Astrocyte (in vitro differentiated cells and primary cell): ENCODE data around the gene UVRAG. TPM values are rescaled to one million over a fixed set of nuclear protein-coding genes. Genes with fewer than 3 reads are reported as not detected.

Experiments used
- DNase-seq: peaks from one replicate; pipeline ENCODE4 v3.0.0-alpha.2; 2010; ENCODE audit warnings: low read depth
- FAIRE-seq: peaks from 2 replicates; lab custom pipeline; 2011; peaks lifted over from hg19 to GRCh38; lab: Jason Lieb, UNC
- H2AFZ ChIP-seq: 2 replicates; pipeline ENCODE4 v1.6.0; 2012; ENCODE audit warnings: low read depth, low read length, inconsistent platforms
- H3K27ac ChIP-seq: 2 replicates; pipeline ENCODE4 v1.5.1; 2011; ENCODE audit warnings: low read depth, low read length, inconsistent platforms
- H3K27me3 ChIP-seq: 2 replicates; pipeline ENCODE4 v1.6.0; 2011; ENCODE audit warnings: low read length, inconsistent platforms; ENCODE audit not compliant: insufficient read depth
- H3K36me3 ChIP-seq: 2 replicates; pipeline ENCODE4 v1.5.1; 2011; ENCODE audit warnings: low read length, inconsistent platforms; ENCODE audit not compliant: insufficient read depth
- H3K4me1 ChIP-seq: 2 replicates; pipeline ENCODE4 v1.5.1; 2011; ENCODE audit warnings: low read length, inconsistent platforms; ENCODE audit not compliant: insufficient read depth
- H3K4me2 ChIP-seq: 2 replicates; pipeline ENCODE4 v1.6.0; 2012; ENCODE audit warnings: low read length, inconsistent platforms
- H3K4me3 ChIP-seq: 2 replicates; pipeline ENCODE4 v1.5.1; 2011; ENCODE audit warnings: low read depth, mild to moderate bottlenecking, low read length, inconsistent platforms; ENCODE audit not compliant: insufficient read depth
- H3K79me2 ChIP-seq: 2 replicates; pipeline ENCODE4 v1.6.0; 2012; ENCODE audit warnings: mild to moderate bottlenecking, low read length, inconsistent platforms; ENCODE audit not compliant: insufficient read depth
- H3K9ac ChIP-seq: 2 replicates; pipeline ENCODE4 v1.6.0; 2012; ENCODE audit warnings: mild to moderate bottlenecking, low read length, inconsistent platforms
- H3K9me3 ChIP-seq: 2 replicates; pipeline ENCODE4 v1.5.1; 2012; ENCODE audit warnings: low read depth, mild to moderate bottlenecking, low read length, inconsistent platforms; ENCODE audit not compliant: insufficient read depth
- H4K20me1 ChIP-seq: 2 replicates; pipeline ENCODE4 v1.6.0; 2012; ENCODE audit warnings: low read length, inconsistent platforms; ENCODE audit not compliant: insufficient read depth
- H3K27ac Mint-ChIP-seq: one replicate; pipeline ENCODE4 v1.8.0; 2021; ENCODE audit warnings: mild to moderate bottlenecking, mixed read lengths; ENCODE audit not compliant: unreplicated experiment
- H3K27me3 Mint-ChIP-seq: one replicate; pipeline ENCODE4 v1.8.0; 2021; ENCODE audit warnings: low read depth, mixed read lengths; ENCODE audit not compliant: unreplicated experiment
- H3K36me3 Mint-ChIP-seq: one replicate; pipeline ENCODE4 v1.8.0; 2021; ENCODE audit warnings: low read depth, mixed read lengths; ENCODE audit not compliant: unreplicated experiment
- H3K4me1 Mint-ChIP-seq: one replicate; pipeline ENCODE4 v1.8.0; 2021; ENCODE audit warnings: low read depth, mixed read lengths; ENCODE audit not compliant: unreplicated experiment
- H3K4me3 Mint-ChIP-seq: one replicate; pipeline ENCODE4 v1.8.0; 2021; ENCODE audit warnings: mild to moderate bottlenecking, moderate library complexity, mixed read lengths; ENCODE audit not compliant: unreplicated experiment
- H3K9me3 Mint-ChIP-seq: one replicate; pipeline ENCODE4 v1.8.0; 2021; ENCODE audit warnings: mild to moderate bottlenecking, mixed read lengths; ENCODE audit not compliant: unreplicated experiment
- CTCF ChIP-seq: IDR thresholded peaks from 2 replicates; pipeline ENCODE4 v1.5.1; 2011; ENCODE audit warnings: low read depth, mild to moderate bottlenecking, inconsistent platforms, low read length, moderate library complexity; ENCODE audit not compliant: insufficient read depth
- EZH2 ChIP-seq: IDR thresholded peaks from 2 replicates; pipeline ENCODE4 v1.6.1; 2012; ENCODE audit warnings: mild to moderate bottlenecking, low read length, inconsistent platforms; ENCODE audit not compliant: insufficient read depth
- total RNA-seq: library from RNA; stranded (reverse); gene quantifications from 2 replicates; pipeline ENCODE4 v1.2.1, GENCODE V29; 2021

Gene UVRAG
- total RNA-seq, 1 donor from 2014 or later = 15.3 TPM

GRCh38 chr11:76105637-76106036 is 290.6 kb downstream of the UVRAG start:
- Histone ChIP-seq H3K27me3 (no peaks in the 10 kb centered on the region), H3K79me2 (no peaks in the 10 kb centered on the region), H2AFZ (no peak overlapping the region), H3K36me3 (no peaks in the 10 kb centered on the region), H3K4me3 (no peak overlapping the region), H3K9me3 (no peaks in the 10 kb centered on the region), H3K4me2 (no peak overlapping the region), H3K9ac (no peak overlapping the region), H4K20me1 (no peaks in the 10 kb centered on the region), H3K4me1 (no peaks in the 10 kb centered on the region), H3K27ac (no peak overlapping the region)
- Mint-ChIP-seq H3K27ac (no peak overlapping the region), H3K9me3 (no peaks in the 10 kb centered on the region), H3K27me3 (no peaks in the 10 kb centered on the region), H3K36me3 (no peaks in the 10 kb centered on the region), H3K4me1 (no peaks in the 10 kb centered on the region), H3K4me3 (no peak overlapping the region)
- FAIRE-seq = no peak
- no peak for DNase-seq
- TF ChIP-seq EZH2 = no peak
- TF ChIP-seq CTCF = no peak

- Mint-ChIP-seq H3K4me1 (no peaks in the 10 kb centered on the region), H3K27ac (no peak overlapping the region), H3K4me3 (no peak overlapping the region), H3K9me3 (peaks cover 3% of the 10 kb centered on the region), H3K27me3 (no peaks in the 10 kb centered on the region), H3K36me3 (no peaks in the 10 kb centered on the region)
- FAIRE-seq (no peak), DNase-seq (no peak)
- H2AFZ ChIP-seq = no peak overlapping the region
- H3K36me3 ChIP-seq = no peaks in the 10 kb centered on the region
- no peaks in the 10 kb centered on the region for H3K4me1 ChIP-seq
- no peaks in the 10 kb centered on the region for H3K27me3 ChIP-seq
- no peak overlapping the region for H3K4me2 ChIP-seq
- no peak overlapping the region for H3K27ac ChIP-seq
- H3K9me3 ChIP-seq = no peaks in the 10 kb centered on the region
- no peaks in the 10 kb centered on the region for H3K79me2 ChIP-seq
- H3K4me3 ChIP-seq = no peak overlapping the region
- H4K20me1 ChIP-seq = no peaks in the 10 kb centered on the region
- TF ChIP-seq EZH2 = no peak
- TF ChIP-seq CTCF = no peak
- no peak overlapping the region for H3K9ac ChIP-seq
Measured at GRCh38 chr11:76107971-76108370, 293.0 kb downstream of the UVRAG start.

GRCh38 chr11:76114238-76114637 is 299.2 kb downstream of the UVRAG start:
- no peak overlapping the region for H3K27ac Mint-ChIP-seq
- FAIRE-seq (no peak), DNase-seq (no peak)
- Histone ChIP-seq H2AFZ (no peak overlapping the region), H4K20me1 (no peaks in the 10 kb centered on the region), H3K4me1 (no peaks in the 10 kb centered on the region), H3K79me2 (no peaks in the 10 kb centered on the region), H3K4me2 (no peak overlapping the region), H3K9ac (no peak overlapping the region), H3K27ac (no peak overlapping the region), H3K4me3 (no peak overlapping the region), H3K9me3 (no peaks in the 10 kb centered on the region), H3K27me3 (no peaks in the 10 kb centered on the region), H3K36me3 (peaks cover 4% of the 10 kb centered on the region)
- no peaks in the 10 kb centered on the region for H3K4me1 Mint-ChIP-seq
- H3K27me3 Mint-ChIP-seq = no peaks in the 10 kb centered on the region
- H3K9me3 Mint-ChIP-seq = peaks cover 3% of the 10 kb centered on the region
- H3K4me3 Mint-ChIP-seq = no peak overlapping the region
- TF ChIP-seq CTCF (no peak), EZH2 (no peak)
- peaks cover 6% of the 10 kb centered on the region for H3K36me3 Mint-ChIP-seq
